GM12878 (cell line): ENCODE measurements around the gene SRSF3. TPM values are rescaled to one million over a fixed set of nuclear protein-coding genes. Genes with fewer than 3 reads are reported as not detected.

Source experiments
- ATAC-seq: fragments of 200-7000 bp; cut with Tn5 transposase; 3 replicates; pipeline ENCODE4 v1.9.1; 2020; ENCODE audit warnings: mild to moderate bottlenecking, moderate library complexity
- BruUV-seq: library from RNA; stranded (reverse); fragments of 400-500 nt; replicated peaks from 2 replicates; lab custom pipeline; 2021; lab: Mats Ljungman, UMichigan
- CTCF ChIA-PET: fragments of 300-600 bp; sonication (Branson Sonifier 250); formaldehyde crosslinking; extraction: SDS; loops from one replicate; lab custom pipeline; 2021; ENCODE audit warnings: inconsistent platforms; lab: Yijun Ruan, JAX
- POLR2A ChIA-PET: fragments of 350-600 bp; formaldehyde crosslinking; extraction: SDS; loops from one replicate; lab custom pipeline; 2021; ENCODE audit warnings: inconsistent platforms; lab: Charles Lee
- RAD21 ChIA-PET: fragments of 300-600 bp; sonication (Branson Sonifier 250); formaldehyde crosslinking; loops from one replicate; lab custom pipeline; 2023; ENCODE audit warnings: antibody characterized with exemption; ENCODE audit not compliant: unreplicated experiment; lab: Charles Lee
- SMC1A ChIA-PET: fragments of 300-600 bp; sonication (Branson Sonifier 250); formaldehyde crosslinking; loops from one replicate; lab custom pipeline; 2023; ENCODE audit not compliant: unreplicated experiment, uncharacterized antibody; lab: Charles Lee
- DNase-seq: peaks from one replicate; pipeline ENCODE4 v3.0.0-alpha.2; 2011; ENCODE audit warnings: low read depth, low spot score
- FAIRE-seq: peaks from 3 replicates; lab custom pipeline; 2011; peaks lifted over from hg19 to GRCh38; lab: Jason Lieb, UNC
- H2AFZ ChIP-seq: 2 replicates; pipeline ENCODE4 v1.6.0; 2011; ENCODE audit warnings: low read depth, low read length, control low read depth; ENCODE audit not compliant: control insufficient read depth
- H3K27ac ChIP-seq: 2 replicates; pipeline ENCODE4 v1.5.1; 2011; ENCODE audit warnings: control low read depth; ENCODE audit not compliant: control insufficient read depth, insufficient read depth
- H3K27me3 ChIP-seq, 2 experiments: replicated peaks in 1 of 2; 2 replicates each; pipeline versions ENCODE4 v1.6.0 to v1.6.1; 2011; ENCODE audit warnings: low read length in 1 of 2; ENCODE audit not compliant: control insufficient read depth in 2 of 2, insufficient read depth in 2 of 2
- H3K36me3 ChIP-seq, 2 experiments: 2 replicates each; pipeline ENCODE4 v1.5.1; 2011; ENCODE audit warnings: low read length in 1 of 2; ENCODE audit not compliant: control insufficient read depth in 2 of 2, insufficient read depth in 2 of 2
- H3K4me1 ChIP-seq: 2 replicates; pipeline ENCODE4 v1.6.1; 2011; ENCODE audit warnings: mild to moderate bottlenecking, low read length, moderate library complexity, mixed read lengths; ENCODE audit not compliant: control insufficient read depth, insufficient read depth
- H3K4me2 ChIP-seq: 2 replicates; pipeline ENCODE4 v1.6.0; 2011; ENCODE audit warnings: control low read depth; ENCODE audit not compliant: control insufficient read depth, insufficient read depth
- H3K4me3 ChIP-seq: fragments of 200-600 bp; sonication (generic); 2 replicates; pipeline ENCODE4 v1.5.1; 2016
- H3K79me2 ChIP-seq: 2 replicates; pipeline ENCODE4 v1.6.0; 2011; ENCODE audit warnings: low read length; ENCODE audit not compliant: control insufficient read depth, insufficient read depth
- H3K9ac ChIP-seq: 2 replicates; pipeline ENCODE4 v1.8.0; 2011; ENCODE audit warnings: low read length, control low read depth, mixed read lengths; ENCODE audit not compliant: control insufficient read depth, insufficient read depth
- H3K9me3 ChIP-seq: replicated peaks from 3 replicates; pipeline ENCODE4 v1.5.1; 2011; ENCODE audit warnings: mild to moderate bottlenecking, low read length; ENCODE audit not compliant: control insufficient read depth, insufficient read depth
- H4K20me1 ChIP-seq: 2 replicates; pipeline ENCODE4 v1.6.0; 2011; ENCODE audit not compliant: control insufficient read depth, insufficient read depth
- CREM ChIP-seq: IDR thresholded peaks from 2 replicates; pipeline ENCODE4 v1.6.1; 2014; ENCODE audit warnings: antibody characterized with exemption, low read depth
- EED ChIP-seq: sonication (generic); IDR thresholded peaks from 2 replicates; pipeline ENCODE4 v1.6.1; 2016; ENCODE audit warnings: antibody characterized with exemption, low read depth
- IKZF2 ChIP-seq, 2 experiments: fragments of 450-650 bp; IDR thresholded peaks; 2 replicates each; pipeline ENCODE4 v1.6.1; 2017; ENCODE audit warnings: mild to moderate bottlenecking in 2 of 2, moderate library complexity in 2 of 2
- JUND ChIP-seq: IDR thresholded peaks from 2 replicates; pipeline ENCODE4 v1.6.1; 2012; ENCODE audit warnings: low read depth, mild to moderate bottlenecking, low read length, improper control_type of control experiment, moderate library complexity
- NBN ChIP-seq: fragments of 450-650 bp; IDR thresholded peaks from 2 replicates; pipeline ENCODE4 v1.6.1; 2016
- NR2F1 ChIP-seq: fragments of 450-650 bp; conservative IDR thresholded peaks from 2 replicates; pipeline ENCODE4 v1.6.1; 2017; ENCODE audit warnings: mild to moderate bottlenecking
- SPI1 ChIP-seq: IDR thresholded peaks from 2 replicates; pipeline ENCODE4 v1.6.1; 2011; ENCODE audit warnings: low read depth, mild to moderate bottlenecking, low read length, moderate library complexity, borderline replicate concordance; ENCODE audit not compliant: insufficient read depth
- WRNIP1 ChIP-seq: IDR thresholded peaks from 2 replicates; pipeline ENCODE4 v1.6.1; 2011; ENCODE audit warnings: low read depth, low read length, improper control_type of control experiment, borderline replicate concordance
- ZNF207 ChIP-seq: fragments of 450-650 bp; IDR thresholded peaks from 2 replicates; pipeline ENCODE4 v1.6.1; 2014; ENCODE audit warnings: antibody characterized with exemption, mild to moderate bottlenecking, borderline replicate concordance
- WGBS: methylation state at CpG from one replicate; pipeline ENCODE4 v1.1.6; 2016; ENCODE audit warnings: low lambda C conversion rate; ENCODE audit not compliant: insufficient replicate concordance, insufficient coverage; ENCODE audit errors: missing lambda C conversion rate; 5-methylcytosine and 5-hydroxymethylcytosine counted together
- in situ Hi-C: fragments of 300-500 bp; cut with MboI; formaldehyde crosslinking; loops from 9 replicates; pipeline ENCODE4 v1.14.3; 2018; ENCODE audit warnings: mixed read lengths
- intact Hi-C: fragments of 100-400 bp; cut with micrococcal nuclease; formaldehyde crosslinking; loops from one replicate; pipeline ENCODE4 v1.14.2; 2022; ENCODE audit not compliant: unreplicated experiment
- polyA plus RNA-seq, 11 experiments: library from polyadenylated mRNA; depleted of rRNA in 4 of 11; unstranded in 6 of 11; stranded (reverse) in 5 of 11; fragments of >200 nt; fragmentation: Nextera tagmentation in 4 of 11; fragmentation: Illumina TruSeq in 1 of 11; extraction: Ambion mirVana in 4 of 11; extraction: Trizol in 1 of 11; gene quantifications; 1 replicate in 1 of 11; 2 replicates in 10 of 11; pipeline versions ENCODE4 v1.2.1 to v1.2.3, GENCODE V29; 2011 to 2016; ENCODE audit warnings: inconsistent platforms in 2 of 11, missing spikeins in 2 of 11, low read depth in 1 of 11
- total RNA-seq, 4 experiments: library from RNA; depleted of rRNA in 3 of 4; stranded (reverse); fragments of >200 nt in 3 of 4; fragmentation: Illumina TruSeq in 1 of 4; extraction: Trizol in 1 of 4; gene quantifications; 2 replicates each; pipeline versions ENCODE4 v1.2.1 to v1.2.3, GENCODE V29; 2013 to 2021
- TF ChIP-seq, protein P1 (sequence below): fragments of 450-650 bp; IDR thresholded peaks from 2 replicates; pipeline ENCODE4 v1.6.1; 2017; ENCODE audit warnings: low read depth, mild to moderate bottlenecking, moderate library complexity

Gene SRSF3
- total and polyA plus RNA-seq, 10 of the 15 experiments (the other 5 are each of a cell fraction or from before 2014, with no cell fraction given) = 195 to 1,377 (median 493) TPM

DNA sequence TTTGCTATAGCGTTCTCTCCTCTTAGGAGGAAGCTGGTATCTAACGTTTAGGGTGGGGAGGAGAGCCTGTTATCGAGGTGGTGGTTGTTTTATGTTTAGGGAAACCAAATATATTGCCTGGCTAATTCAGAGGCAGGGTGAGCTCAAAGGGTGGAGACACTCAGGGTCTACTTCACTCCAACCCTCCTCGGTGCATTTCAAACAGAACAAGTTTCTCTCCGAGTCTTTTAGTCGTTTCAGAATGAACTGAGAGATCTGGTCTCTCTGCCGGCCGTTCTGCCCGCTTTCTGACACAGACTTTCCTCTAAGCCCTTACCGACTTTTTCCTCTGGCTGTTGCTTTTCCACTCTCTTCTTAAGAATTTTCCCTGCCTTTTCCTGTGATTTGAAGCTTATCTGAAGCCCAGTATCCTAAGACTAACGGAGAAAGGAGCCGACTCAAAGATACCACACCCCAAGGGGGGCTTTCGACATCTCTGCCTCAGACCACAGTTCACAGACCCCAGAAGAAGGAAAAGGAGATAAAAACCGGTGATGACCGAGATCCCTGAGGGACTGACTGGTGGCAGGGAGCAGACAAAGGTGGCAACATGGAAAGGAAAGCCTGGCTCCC lies 47.7 kb upstream of the SRSF3 start:
- DNase-seq = no peak
- H2AFZ ChIP-seq = peak overlapping the region; percentile 75
- peak; percentile 37 for ATAC-seq
- in situ Hi-C loops (no loop called here), intact Hi-C loops (loop anchor here (5.0 kb wide), 1 partner anchor 136 kb away; no protein-coding TSS in a partner anchor)
- ChIA-PET POLR2A (interaction anchor here (0.5 to 1.0 kb wide), 4 partner anchors 47 to 146 kb away, joined by 3 to 4 read pairs (median 3); partner anchors contain the start of gene SRSF3), RAD21 (interaction anchor here (1.2 to 2.2 kb wide), 6 partner anchors 25 to 129 kb away, joined by 4 to 12 read pairs (median 4); no protein-coding TSS in a partner anchor), SMC1A (interaction anchor here (0.6 to 4.5 kb wide), 8 partner anchors 13 to 420 kb away, joined by 3 to 19 read pairs (median 4); no protein-coding TSS in a partner anchor), CTCF (interaction anchor here (0.7 to 1.5 kb wide), 4 partner anchors 14 to 103 kb away, joined by 3 to 5 read pairs (median 3); no protein-coding TSS in a partner anchor)
- 2% methylated on average over 15 of the region's 15 CpGs for WGBS
- H3K4me2 ChIP-seq = peak overlapping the region; percentile 85
- no peaks in the 10 kb centered on the region for H3K27me3 ChIP-seq
- no peaks in the 10 kb centered on the region for H3K36me3 ChIP-seq
- H3K4me3 ChIP-seq = peak overlapping the region; percentile 97
- no peaks in the 10 kb centered on the region for H3K9me3 ChIP-seq
- peak overlapping the region; percentile 84 for H3K27ac ChIP-seq
- peak overlapping the region; percentile 85 for H3K9ac ChIP-seq
- no TSS peak for BruUV-seq
- TF ChIP-seq EED (no peak), IKZF2 (IDR thresholded peaks at IDR 0.05) (peak in 1 of 2 experiments; percentile 43; a peak in 1 of 4 replicates), WRNIP1 (no peak)
- H3K4me1 ChIP-seq = peaks cover 19% of the 10 kb centered on the region
- no peak for FAIRE-seq
- H3K79me2 ChIP-seq = peaks cover 39% of the 10 kb centered on the region
- no peaks in the 10 kb centered on the region for H4K20me1 ChIP-seq

GRCh38 chr6:36546920-36547645 lies 47.1 kb upstream of the SRSF3 start, which contains the start of gene STK38:
Gene STK38 (minus strand): TSS chr6:36547479. CDS start chr6:36540202, 7,277 bp downstream.
- H2AFZ ChIP-seq = peak within 1 kb of the TSS; percentile 75
- in situ Hi-C loops = no loop called here
- under 1% methylated on average over 46 of the region's 51 CpGs for WGBS
- H4K20me1 ChIP-seq = no peaks in the 10 kb centered on the region
- H3K4me1 ChIP-seq = peaks cover 19% of the 10 kb centered on the region
- intact Hi-C loops = loop anchor here (1.0 to 5.0 kb wide), 2 partner anchors 47 to 135 kb away; partner anchors contain the start of gene SRSF3
- ChIA-PET SMC1A (interaction anchor here (0.9 to 4.5 kb wide), 7 partner anchors 11 to 419 kb away, joined by 3 to 19 read pairs (median 3); no protein-coding TSS in a partner anchor), RAD21 (interaction anchor here (1.0 to 2.2 kb wide), 4 partner anchors 26 to 124 kb away, joined by 4 to 12 read pairs (median 4); no protein-coding TSS in a partner anchor), POLR2A (interaction anchor here (0.5 to 1.0 kb wide), 3 partner anchors 11 to 145 kb away, joined by 3 to 4 read pairs (median 3); no protein-coding TSS in a partner anchor), CTCF (no interaction called here)
- peak within 1 kb of the TSS; percentile 85 for H3K9ac ChIP-seq
- BruUV-seq = no TSS peak
- FAIRE-seq (peak; percentile 77), ATAC-seq (peak; percentile 94), DNase-seq (peak; percentile 71)
- peak within 1 kb of the TSS; percentile 84 for H3K27ac ChIP-seq
- peaks cover 39% of the 10 kb centered on the region for H3K79me2 ChIP-seq
- H3K36me3 ChIP-seq = no peaks in the 10 kb centered on the region
- H3K4me3 ChIP-seq = peak within 1 kb of the TSS; percentile 97
- peak within 1 kb of the TSS; percentile 85 for H3K4me2 ChIP-seq
- H3K9me3 ChIP-seq = no peaks in the 10 kb centered on the region
- H3K27me3 ChIP-seq = no peaks in the 10 kb centered on the region
- TF ChIP-seq NBN (peak; percentile 34; the same call in 1 of the 2 replicates), NR2F1 (peak; percentile 59), CREM (no peak), ZNF207 (no peak), SPI1 (peak; percentile 39; the same call in 1 of the 2 replicates), JUND (no peak)
- TF ChIP-seq, protein P1, sequence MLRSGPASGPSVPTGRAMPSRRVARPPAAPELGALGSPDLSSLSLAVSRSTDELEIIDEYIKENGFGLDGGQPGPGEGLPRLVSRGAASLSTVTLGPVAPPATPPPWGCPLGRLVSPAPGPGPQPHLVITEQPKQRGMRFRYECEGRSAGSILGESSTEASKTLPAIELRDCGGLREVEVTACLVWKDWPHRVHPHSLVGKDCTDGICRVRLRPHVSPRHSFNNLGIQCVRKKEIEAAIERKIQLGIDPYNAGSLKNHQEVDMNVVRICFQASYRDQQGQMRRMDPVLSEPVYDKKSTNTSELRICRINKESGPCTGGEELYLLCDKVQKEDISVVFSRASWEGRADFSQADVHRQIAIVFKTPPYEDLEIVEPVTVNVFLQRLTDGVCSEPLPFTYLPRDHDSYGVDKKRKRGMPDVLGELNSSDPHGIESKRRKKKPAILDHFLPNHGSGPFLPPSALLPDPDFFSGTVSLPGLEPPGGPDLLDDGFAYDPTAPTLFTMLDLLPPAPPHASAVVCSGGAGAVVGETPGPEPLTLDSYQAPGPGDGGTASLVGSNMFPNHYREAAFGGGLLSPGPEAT = peak; percentile 51
